Colonic mucosa (tissue), 4 donors: ENCODE results near the gene CC2D1A. TPM values are rescaled to one million over a fixed set of nuclear protein-coding genes. Genes with fewer than 3 reads are reported as not detected.

Experiments
- DNase-seq: peaks from one replicate; pipeline ENCODE4 v3.0.0-alpha.2; 2020
- H3K27ac ChIP-seq: fragments of 200-600 bp; one replicate; pipeline ENCODE4 v1.8.0; 2021
- H3K27me3 ChIP-seq: fragments of 200-600 bp; one replicate; pipeline ENCODE4 v1.8.0; 2021
- H3K36me3 ChIP-seq: fragments of 200-600 bp; one replicate; pipeline ENCODE4 v1.8.0; 2021
- H3K4me1 ChIP-seq: fragments of 200-600 bp; one replicate; pipeline ENCODE4 v1.8.0; 2021; ENCODE audit warnings: mild to moderate bottlenecking
- H3K4me3 ChIP-seq: fragments of 200-600 bp; one replicate; pipeline ENCODE4 v1.8.0; 2021
- H3K9ac ChIP-seq, 2 donors: one replicate each; pipeline ENCODE4 v1.7.0; 2013; ENCODE audit warnings: control low read depth in 2 of 2, low read depth in 2 of 2, low read length in 2 of 2
- H3K9me3 ChIP-seq: fragments of 200-600 bp; one replicate; pipeline ENCODE4 v1.8.0; 2021
- CTCF ChIP-seq: fragments of 200-600 bp; IDR thresholded peaks from one replicate; pipeline ENCODE4 v1.8.0; 2022; ENCODE audit warnings: antibody characterized with exemption, mild to moderate bottlenecking
- intact Hi-C: fragments of 100-400 bp; cut with DNase I; formaldehyde crosslinking; loops from one replicate; pipeline ENCODE4 v1.14.1; 2022
- total RNA-seq, 2 donors: library from RNA; stranded (reverse); fragmentation: NEBNext Ultra II Directional in 1 of 2; extraction: Animal tissue kit (Norgen Biotek cat#: 25700) in 1 of 2; gene quantifications; one replicate each; pipeline ENCODE4 v1.2.1, GENCODE V29; 2021
- donor health status: healthy.
- donor health status: DM: no; HTN: no; CAD: no.
- donor health status: DM: no; HTN: no; CAD: no.

Gene CC2D1A
- total RNA-seq, 2 donors from 2014 or later, result 81.0 to 123 TPM

DNA sequence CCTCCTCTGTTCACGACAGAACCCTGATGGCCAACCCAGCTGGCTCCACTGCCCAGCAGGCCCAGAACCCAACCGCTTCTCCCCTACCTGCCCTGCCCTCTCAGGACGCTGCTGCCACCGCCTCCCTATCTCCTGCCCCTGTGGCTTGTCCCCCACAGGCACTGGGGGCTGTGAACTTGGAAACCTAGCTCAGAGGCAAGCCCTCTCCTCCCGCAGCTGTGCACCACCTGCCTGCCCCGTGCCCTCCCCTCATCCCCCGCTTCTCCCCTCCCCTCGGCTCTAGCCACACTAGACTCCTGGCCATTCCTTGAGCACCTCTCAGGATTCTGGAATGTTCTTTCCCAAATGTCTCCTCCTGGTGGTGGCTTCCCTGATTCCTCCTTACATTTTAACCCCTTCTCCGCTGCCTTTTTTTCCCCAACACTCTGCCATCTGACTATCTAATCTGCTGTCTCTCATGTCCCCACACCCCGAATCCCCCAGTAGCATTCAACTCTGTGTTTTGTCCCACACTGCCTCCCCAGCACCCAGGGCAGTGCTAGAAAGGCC is 22.4 kb upstream of the CC2D1A start:
- intact Hi-C loops, result loop anchor here (10.0 kb wide), 1 partner anchor 161 kb away; no protein-coding TSS in a partner anchor
- no peak for TF ChIP-seq CTCF
- DNase-seq, result no peak
- no peaks in the 10 kb centered on the region for H3K36me3 ChIP-seq
- no peak overlapping the region for H3K9ac ChIP-seq
- H3K4me1 ChIP-seq, result peaks cover 43% of the 10 kb centered on the region
- H3K9me3 ChIP-seq, result no peaks in the 10 kb centered on the region
- H3K27me3 ChIP-seq, result no peaks in the 10 kb centered on the region
- no peak overlapping the region for H3K4me3 ChIP-seq
- H3K27ac ChIP-seq, result no peak overlapping the region

GRCh38 chr19:13884726-13885591 is 21.0 kb upstream of the CC2D1A start:
- TF ChIP-seq CTCF, result no peak
- Histone ChIP-seq H3K9ac (peak overlapping the region in 1 of 2 donors; percentile 79), H3K36me3 (no peaks in the 10 kb centered on the region), H3K27ac (peak overlapping the region; percentile 44), H3K4me1 (peaks cover 43% of the 10 kb centered on the region), H3K27me3 (no peaks in the 10 kb centered on the region), H3K4me3 (no peak overlapping the region), H3K9me3 (no peaks in the 10 kb centered on the region)
- DNase-seq, result peak; percentile 68
- intact Hi-C loops, result loop anchor here (10.0 kb wide), 1 partner anchor 160 kb away; no protein-coding TSS in a partner anchor

- no peak overlapping the region for H3K27ac ChIP-seq
- DNase-seq, result no peak
- H3K36me3 ChIP-seq, result no peaks in the 10 kb centered on the region
- peak overlapping the region in 1 of 2 donors; percentile 79 for H3K9ac ChIP-seq
- no peaks in the 10 kb centered on the region for H3K27me3 ChIP-seq
- H3K4me3 ChIP-seq, result no peak overlapping the region
- TF ChIP-seq CTCF, result no peak
- H3K4me1 ChIP-seq, result peaks cover 38% of the 10 kb centered on the region
- H3K9me3 ChIP-seq, result no peaks in the 10 kb centered on the region
- intact Hi-C loops, result loop anchor here (10.0 kb wide), 1 partner anchor 159 kb away; no protein-coding TSS in a partner anchor
These were observed 20.1 kb upstream of the CC2D1A start for GRCh38 chr19:13885826-13886365.

GRCh38 chr19:13887018-13887436 is 19.0 kb upstream of the CC2D1A start:
- Histone ChIP-seq H3K9me3 (no peaks in the 10 kb centered on the region), H3K36me3 (no peaks in the 10 kb centered on the region), H3K4me1 (peaks cover 26% of the 10 kb centered on the region), H3K9ac (peak overlapping the region; percentile 3 to 84), H3K27ac (peak overlapping the region; percentile 51), H3K27me3 (no peaks in the 10 kb centered on the region), H3K4me3 (no peak overlapping the region)
- intact Hi-C loops, result loop anchor here (10.0 kb wide), 1 partner anchor 158 kb away; no protein-coding TSS in a partner anchor
- no peak for TF ChIP-seq CTCF
- DNase-seq, result peak; percentile 87

GRCh38 chr19:13887517-13887916 is 18.5 kb upstream of the CC2D1A start:
- Histone ChIP-seq H3K36me3 (no peaks in the 10 kb centered on the region), H3K27me3 (no peaks in the 10 kb centered on the region), H3K9ac (peak overlapping the region; percentile 3 to 84), H3K9me3 (no peaks in the 10 kb centered on the region), H3K27ac (peak overlapping the region; percentile 51), H3K4me1 (peaks cover 22% of the 10 kb centered on the region), H3K4me3 (no peak overlapping the region)
- intact Hi-C loops, result loop anchor here (10.0 kb wide), 1 partner anchor 157 kb away; no protein-coding TSS in a partner anchor
- TF ChIP-seq CTCF, result no peak
- no peak for DNase-seq
